Muscle of back (tissue), 13 donors: ENCODE data around the gene DROSHA. TPM values are rescaled to one million over a fixed set of nuclear protein-coding genes. Genes with fewer than 3 reads are reported as not detected.
A peak's percentile ranks its signal among the peaks of the same experiment; 100 is the strongest.
"Not testable (repeated sequence)": the region's sequence is repeated elsewhere in the genome, so short reads cannot be mapped to it uniquely, and the experiment has no call there.

Experiments
- DNase-seq, 3 donors: peaks; one replicate each; pipeline versions ENCODE4 v3.0.0 to v3.0.0-alpha.2; 2013
- long read RNA-seq, 9 donors: transcript quantifications; one replicate each; lab custom pipeline, GENCODE V29; 2026
- polyA plus RNA-seq, 10 donors: library from polyadenylated mRNA; unstranded; fragments of 120-200 nt; gene quantifications; one replicate each; pipeline ENCODE4 v1.2.1, GENCODE V29; 2013; ENCODE audit not compliant: insufficient read length in 10 of 10

DROSHA gene, protein sequence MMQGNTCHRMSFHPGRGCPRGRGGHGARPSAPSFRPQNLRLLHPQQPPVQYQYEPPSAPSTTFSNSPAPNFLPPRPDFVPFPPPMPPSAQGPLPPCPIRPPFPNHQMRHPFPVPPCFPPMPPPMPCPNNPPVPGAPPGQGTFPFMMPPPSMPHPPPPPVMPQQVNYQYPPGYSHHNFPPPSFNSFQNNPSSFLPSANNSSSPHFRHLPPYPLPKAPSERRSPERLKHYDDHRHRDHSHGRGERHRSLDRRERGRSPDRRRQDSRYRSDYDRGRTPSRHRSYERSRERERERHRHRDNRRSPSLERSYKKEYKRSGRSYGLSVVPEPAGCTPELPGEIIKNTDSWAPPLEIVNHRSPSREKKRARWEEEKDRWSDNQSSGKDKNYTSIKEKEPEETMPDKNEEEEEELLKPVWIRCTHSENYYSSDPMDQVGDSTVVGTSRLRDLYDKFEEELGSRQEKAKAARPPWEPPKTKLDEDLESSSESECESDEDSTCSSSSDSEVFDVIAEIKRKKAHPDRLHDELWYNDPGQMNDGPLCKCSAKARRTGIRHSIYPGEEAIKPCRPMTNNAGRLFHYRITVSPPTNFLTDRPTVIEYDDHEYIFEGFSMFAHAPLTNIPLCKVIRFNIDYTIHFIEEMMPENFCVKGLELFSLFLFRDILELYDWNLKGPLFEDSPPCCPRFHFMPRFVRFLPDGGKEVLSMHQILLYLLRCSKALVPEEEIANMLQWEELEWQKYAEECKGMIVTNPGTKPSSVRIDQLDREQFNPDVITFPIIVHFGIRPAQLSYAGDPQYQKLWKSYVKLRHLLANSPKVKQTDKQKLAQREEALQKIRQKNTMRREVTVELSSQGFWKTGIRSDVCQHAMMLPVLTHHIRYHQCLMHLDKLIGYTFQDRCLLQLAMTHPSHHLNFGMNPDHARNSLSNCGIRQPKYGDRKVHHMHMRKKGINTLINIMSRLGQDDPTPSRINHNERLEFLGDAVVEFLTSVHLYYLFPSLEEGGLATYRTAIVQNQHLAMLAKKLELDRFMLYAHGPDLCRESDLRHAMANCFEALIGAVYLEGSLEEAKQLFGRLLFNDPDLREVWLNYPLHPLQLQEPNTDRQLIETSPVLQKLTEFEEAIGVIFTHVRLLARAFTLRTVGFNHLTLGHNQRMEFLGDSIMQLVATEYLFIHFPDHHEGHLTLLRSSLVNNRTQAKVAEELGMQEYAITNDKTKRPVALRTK (N-terminal part only)
- polyA plus RNA-seq, result 10 to 100 TPM; 35.4 to 58.4 (median 44.2) TPM
- long read RNA-seq, donor 1, result 0 reads
- long read RNA-seq, donor 2, full-length matches to known transcripts, result 2 of 2 reads
- long read RNA-seq, donor 2, partial matches to known transcripts, result 0 of 2 reads
- long read RNA-seq, donor 2, other reads (novel, unspliced or antisense), result 0 of 2 reads
- long read RNA-seq, donor 3, result 0 reads
- long read RNA-seq, donor 4, partial matches to known transcripts, result 6 of 8 reads
- long read RNA-seq, donor 4, other reads (novel, unspliced or antisense), result 0 of 8 reads
- long read RNA-seq, donor 5, partial matches to known transcripts, result 7 of 9 reads
- long read RNA-seq, donor 5, other reads (novel, unspliced or antisense), result 0 of 9 reads
- long read RNA-seq, donor 6, partial matches to known transcripts, result 0 of 3 reads
- long read RNA-seq, donor 6, other reads (novel, unspliced or antisense), result 0 of 3 reads
- long read RNA-seq, donor 7, partial matches to known transcripts, result 0 of 1 reads
- long read RNA-seq, donor 7, other reads (novel, unspliced or antisense), result 0 of 1 reads
- long read RNA-seq, donor 8, partial matches to known transcripts, result 0 of 4 reads
- long read RNA-seq, donor 8, other reads (novel, unspliced or antisense), result 0 of 4 reads
- long read RNA-seq, donor 9, result 0 reads

DNA sequence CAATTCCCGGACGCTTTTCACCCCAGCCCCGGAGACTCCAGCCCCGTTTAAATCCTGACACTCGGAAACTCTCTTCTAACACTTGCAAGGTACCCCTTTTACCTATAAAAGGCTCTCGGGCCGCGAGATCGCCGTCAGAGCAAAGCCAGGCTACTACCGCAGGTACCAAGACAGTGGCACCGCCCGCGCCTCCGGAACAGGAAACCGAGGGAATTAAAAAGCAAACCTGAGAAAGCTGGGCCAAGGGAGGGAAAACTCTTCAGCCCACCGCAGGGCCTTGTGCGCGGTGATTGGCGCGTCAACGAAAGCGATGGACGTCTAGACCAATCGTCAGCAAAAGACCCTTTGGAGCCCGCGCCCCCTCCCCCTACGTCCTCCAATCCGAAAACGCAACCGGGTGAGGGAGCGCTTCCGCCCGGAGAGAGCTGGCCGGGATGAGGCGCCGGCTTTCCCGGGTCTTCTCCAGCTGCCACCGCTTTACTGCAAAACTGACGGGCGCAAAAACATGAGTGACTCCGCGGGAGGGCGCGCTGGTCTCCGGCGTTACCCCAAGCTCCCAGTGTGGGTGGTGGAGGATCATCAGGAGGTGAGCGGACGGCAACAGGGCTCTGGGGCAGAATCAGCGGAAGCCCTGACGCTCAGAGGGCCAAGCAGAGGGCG lies at the start of gene DROSHA, which contains the start of gene C5orf22:
Gene DROSHA, minus strand, starts transcription at position 206 of the 660 bp plus-strand sequence. CDS start 3,034 bp downstream, outside the sequence.
Gene C5orf22, plus strand, starts transcription at position 414 of the 660 bp plus-strand sequence. Its CDS starts 92 bp downstream, at position 506.
- peak; percentile 96 to 98 (median 97) for DNase-seq

DNA sequence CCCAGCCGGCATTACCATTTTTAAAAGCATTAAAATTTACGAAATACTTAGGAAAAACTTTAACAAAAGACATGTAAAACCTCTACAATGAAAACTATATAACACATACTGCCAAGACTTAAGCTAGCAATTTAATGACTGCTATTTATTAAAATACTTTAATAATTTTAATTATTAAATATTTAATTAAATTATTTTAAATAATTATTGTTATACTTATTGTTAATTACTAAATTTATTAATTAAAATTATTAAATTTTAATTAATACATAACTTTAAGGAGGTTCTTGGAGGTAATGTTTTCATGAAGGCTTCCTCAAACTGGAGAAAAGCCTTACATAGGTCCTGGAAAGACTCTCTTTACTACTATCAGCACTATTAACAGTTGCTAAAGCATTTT lies 47.7 kb upstream of the DROSHA start:
- DNase-seq, result no peak

DNA sequence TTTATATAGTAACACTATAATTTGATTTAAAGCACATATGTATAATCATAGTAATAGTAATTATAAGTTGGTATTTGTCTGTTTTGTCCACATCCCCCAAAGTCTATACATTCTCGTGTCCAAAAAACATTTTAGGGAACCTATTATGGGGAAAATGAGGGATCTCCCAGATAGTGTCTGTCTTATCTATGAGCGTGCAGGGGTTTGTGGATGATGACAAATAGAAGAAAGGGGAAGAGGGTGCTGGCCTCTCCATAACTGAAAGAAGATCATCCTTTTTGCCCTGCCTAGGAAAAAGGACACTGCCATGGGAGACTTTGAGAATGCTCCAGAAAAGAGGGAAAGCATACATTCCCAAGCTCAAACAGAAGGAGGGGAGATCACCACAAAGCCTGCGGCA lies 45.5 kb upstream of the DROSHA start:
- no peak for DNase-seq

DNA sequence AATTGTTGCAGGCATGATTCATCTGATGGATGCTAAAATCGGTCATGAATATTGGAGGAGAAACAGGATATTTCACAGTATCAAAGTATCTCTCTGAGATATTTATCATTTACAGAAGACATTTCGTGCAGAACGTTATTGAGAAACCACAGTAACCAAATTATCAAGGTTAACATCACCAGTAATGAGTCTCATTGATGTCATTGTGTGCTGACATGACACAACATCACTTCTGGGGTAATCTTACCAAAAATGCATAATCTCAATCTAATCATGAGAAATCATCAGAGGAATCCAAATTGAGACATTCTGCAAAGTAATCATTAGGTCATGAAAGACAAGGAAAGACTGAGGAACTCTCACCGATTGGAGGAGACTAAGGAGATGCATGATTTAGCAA lies 42.9 kb upstream of the DROSHA start:
- DNase-seq, result no peak

DNA sequence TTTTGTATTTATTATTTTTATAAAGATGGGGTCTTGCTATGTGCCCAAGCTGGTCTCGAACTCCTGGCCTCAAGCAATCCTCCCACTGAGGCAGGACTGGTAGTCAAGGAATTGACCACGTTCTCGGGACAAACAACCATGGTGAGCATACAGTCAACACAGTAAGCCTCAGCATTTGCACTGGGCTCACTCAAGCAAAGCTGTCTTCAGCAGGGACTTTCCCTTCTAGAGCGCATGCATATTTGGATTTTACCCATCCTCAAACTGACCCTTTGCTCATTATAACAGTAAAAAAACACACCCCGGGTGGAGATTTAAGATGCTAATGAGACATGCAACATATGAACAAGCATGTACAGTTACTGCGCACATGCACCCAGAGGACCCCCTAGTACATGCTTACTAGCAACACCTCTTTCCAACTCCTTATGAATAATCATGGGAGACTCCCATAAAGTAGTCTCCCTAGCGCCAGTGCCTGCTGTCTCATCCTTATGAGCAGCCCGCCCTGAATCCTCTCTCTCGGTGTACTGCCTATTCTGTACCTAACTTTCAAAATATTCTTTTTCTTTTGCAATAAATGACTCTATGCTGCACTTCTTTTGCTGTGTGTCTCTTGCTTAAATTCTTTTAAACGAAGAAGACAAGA lies 41.7 kb upstream of the DROSHA start:
- DNase-seq, result no peak

DNA sequence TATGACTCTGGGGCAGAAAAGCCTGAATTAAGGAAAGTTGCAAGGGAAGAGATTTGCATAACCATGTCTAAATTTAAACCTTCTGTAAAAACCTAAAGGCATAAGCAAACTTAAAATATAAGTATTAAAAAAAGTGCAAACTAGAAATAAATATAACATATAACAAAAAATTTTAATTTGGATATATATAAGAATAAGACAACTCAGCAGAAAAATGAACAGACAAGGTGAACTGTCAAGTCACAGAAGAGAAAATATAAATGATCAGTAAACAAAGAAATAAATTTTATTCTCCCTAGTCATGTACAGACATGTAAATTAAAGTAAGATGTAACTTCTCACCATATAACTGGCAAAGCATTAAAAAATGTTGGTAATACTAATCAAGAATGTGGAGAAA lies 37.2 kb upstream of the DROSHA start:
- no peak for DNase-seq

DNA sequence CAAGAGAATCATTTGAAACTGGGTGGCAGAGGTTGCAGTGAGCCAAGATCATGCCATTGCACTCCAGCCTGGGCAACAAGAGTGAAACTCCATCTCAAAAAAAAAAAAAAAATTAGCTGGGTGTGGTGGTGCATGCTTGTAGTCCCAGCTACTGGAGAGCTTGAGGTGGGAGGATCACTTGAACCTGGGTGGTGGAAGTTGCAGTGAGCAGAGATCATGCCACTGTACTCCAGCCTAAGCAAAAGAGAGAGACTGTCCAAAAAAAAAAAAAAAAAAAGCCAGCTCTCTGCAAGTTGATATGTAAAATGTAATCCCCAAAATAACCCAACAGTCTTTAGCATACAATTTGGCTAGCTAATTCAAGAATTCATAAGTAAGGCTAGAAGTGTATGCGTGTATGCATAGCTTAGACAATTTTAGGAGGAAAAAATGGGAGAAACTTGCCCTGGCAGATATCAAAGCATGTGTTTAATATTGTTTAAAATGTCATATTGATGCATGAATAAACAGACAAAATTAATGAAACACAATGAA lies 36.5 kb upstream of the DROSHA start:
- no peak for DNase-seq

DNA sequence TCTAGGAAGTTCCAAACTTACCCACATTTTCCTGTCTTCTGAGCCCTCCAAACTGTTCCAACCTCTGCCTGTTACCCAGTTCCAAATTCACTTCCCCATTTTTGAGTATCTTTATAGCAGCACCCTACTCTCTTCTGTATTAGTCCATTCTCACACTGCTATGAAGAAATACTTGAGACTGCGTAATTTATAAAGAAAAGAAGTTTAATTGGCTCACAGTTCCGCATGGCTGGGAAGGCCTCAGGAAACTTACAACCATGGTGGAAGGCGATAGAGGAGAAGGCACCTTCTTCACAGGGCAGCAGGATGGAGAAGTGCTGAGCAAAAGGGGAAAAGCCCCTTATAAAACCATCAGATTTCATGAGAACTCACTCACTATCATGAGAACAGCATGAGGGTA lies 34.5 kb upstream of the DROSHA start:
- DNase-seq, result not testable (repeated sequence)

DNA sequence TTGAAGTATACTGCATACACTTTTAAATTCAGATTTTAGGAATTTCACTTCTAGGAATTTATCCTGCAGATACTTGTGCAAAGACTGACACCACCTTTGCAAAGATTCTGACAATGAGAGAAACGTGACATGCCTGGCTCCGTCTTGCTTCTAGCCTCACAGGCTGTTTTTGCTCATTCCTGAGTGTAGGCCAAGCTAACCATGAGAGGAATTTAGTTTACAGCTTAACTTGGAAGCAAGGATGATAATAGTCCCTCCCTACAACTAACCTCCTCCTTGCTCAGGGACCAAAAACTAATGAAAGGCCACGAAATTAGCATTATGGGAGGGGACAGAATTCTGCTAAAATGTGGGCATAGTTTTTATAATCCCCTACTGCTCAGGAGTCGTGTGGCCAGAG lies 31.3 kb upstream of the DROSHA start:
- peak in 1 of 3 donors; percentile 10 for DNase-seq

DNA sequence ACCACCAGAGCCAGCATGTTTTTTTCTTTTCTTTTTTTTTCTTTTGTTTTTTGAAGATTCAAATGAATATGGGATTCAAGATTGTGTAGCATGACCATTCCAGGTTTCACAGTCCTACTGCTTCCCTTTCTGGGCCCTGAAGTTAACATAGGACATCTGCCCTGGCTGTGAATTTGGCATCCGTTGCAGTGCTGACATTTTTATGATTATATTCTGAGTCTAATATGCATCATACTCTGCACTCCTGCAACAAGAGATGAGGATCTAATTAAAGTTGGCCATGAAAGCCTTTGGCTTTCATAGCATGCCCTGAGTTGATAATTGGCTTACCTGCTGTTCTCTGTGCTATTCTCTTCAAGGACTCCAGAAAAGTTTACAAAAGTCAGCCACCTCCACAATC lies 30.1 kb upstream of the DROSHA start:
- DNase-seq, result peak in 1 of 3 donors; percentile 61

DNA sequence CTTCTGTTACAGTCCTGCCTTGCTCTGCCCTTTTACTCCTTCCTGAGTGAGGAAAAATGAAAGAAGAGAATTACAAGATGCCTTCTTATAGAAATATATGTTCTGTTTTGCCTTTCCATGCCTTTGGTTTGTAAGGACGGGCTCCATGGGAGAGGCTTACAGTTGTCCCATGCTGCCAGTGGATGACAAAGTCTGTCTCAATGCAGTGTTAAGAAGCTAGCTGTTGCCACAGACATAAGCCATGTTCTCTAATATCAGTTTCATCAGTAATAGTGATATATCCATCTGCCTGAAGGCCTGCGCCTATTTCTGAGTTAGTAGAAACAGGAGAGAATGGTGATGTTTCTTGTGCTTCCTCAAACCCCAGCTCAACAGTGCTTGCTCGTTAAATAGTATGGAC lies 28.0 kb upstream of the DROSHA start:
- DNase-seq, result no peak

DNA sequence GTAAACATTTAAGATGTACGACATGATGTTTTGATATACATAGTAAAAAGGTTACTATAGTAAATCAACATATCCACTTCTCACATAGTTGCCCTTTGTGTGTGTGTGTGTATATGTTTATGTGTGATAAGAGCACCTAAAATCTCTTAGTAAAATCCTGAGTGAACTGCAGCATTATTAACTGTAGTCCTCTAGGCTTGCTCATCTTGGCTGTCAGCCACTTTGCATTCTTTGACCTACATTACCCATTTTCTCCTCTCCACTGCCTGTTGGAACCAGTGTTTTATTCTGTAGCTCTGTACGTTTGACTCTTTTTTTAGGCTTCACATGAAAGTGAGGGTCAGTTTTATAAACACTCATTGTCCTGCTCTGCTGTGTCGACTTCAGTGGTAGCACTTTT lies 24.6 kb upstream of the DROSHA start:
- no peak for DNase-seq

DNA sequence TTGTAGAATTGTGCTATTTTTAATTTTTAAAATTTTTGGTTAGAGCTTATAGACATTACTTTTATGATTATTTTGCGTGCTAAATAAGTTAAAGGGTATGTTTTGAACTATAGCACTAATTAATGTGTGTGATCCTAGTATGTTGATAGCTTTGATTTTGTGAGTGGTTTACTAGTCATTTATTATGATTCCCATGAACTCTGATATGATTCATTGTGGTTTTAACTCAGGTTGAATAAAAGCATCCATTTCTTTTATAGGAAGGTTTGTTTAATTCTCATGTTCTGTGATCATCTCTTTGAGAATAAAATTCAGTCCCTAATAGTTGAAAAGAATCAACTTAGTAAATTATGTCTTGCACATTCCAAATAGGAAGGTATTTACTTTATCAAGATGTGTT lies 22.7 kb upstream of the DROSHA start:
- no peak for DNase-seq

DNA sequence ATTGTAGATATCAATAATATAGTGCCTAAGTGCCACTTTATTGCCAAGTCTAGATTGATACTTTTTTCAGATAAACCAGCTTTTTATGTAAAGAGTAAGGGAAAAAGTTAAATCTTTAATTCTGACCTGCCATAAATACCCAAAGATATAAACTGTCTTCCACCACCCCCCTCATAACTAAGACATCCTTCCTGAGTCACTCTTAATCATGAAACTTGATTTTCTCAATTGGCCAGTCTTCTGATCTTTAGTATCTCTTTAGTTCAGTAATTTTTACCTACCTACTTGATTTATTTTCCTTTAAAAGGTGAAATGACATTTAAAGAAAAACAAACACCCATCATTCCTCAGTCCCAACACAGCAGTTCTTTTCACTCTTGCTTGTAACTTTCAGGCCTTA lies 22.0 kb upstream of the DROSHA start:
- DNase-seq, result no peak

DNA sequence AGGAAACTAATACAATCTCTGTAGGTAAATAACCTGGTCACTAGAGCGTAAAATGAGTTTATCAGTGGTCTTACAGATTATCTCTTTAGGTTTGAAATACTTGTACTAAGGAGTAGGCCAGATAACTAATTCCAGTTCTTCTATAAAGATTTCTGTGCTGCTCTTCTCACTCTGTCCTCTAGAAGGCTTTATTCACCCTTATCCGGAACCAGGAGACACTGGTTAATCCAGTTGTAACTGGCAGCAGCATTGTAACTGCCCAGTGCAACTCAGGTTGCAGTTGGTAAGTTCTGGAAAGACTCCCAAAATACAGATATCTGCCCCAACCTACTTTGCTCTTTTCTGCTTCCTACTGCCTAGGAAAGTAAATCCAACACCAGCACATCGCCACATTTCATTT lies 20.0 kb upstream of the DROSHA start:
- no peak for DNase-seq

DNA sequence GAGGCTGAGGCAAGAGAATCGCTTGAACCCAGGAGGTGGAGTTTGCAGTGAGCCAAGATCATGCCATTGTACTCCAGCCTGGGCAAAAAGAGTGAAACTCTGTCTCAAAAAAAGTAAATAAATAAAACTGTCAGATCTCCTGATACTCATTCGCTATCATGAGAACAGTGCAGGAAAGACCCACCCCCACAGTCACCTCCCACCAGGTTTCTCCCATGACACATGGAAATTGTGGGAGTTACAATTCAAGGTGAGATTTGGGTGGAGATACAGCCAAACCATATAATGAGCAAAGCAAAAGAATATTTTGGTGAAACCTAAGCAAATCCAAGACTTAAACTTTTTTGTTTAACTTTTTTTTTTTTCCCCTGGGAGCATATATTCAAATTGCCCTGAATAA lies 17.2 kb upstream of the DROSHA start:
- DNase-seq, result not testable (repeated sequence)

DNA sequence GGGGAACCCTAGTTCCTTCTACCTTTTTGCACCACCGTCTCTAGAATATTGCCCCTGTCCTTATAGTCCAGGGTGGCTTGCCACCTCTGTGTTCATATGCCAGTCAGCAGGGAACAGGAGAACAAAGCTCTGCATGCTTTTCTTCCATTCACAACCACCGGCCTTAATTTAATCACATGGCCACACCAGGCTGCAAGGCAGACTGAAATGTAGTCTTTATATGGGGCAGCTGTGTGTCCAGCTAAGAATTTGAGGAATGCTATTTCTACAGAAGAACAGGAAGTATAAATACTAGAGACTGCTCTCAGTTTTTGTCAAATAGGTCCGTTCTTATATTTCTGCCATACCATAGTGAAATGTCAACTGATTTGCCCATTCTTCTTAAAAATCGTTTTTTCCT lies 6.0 kb upstream of the DROSHA start:
- no peak for DNase-seq

DNA sequence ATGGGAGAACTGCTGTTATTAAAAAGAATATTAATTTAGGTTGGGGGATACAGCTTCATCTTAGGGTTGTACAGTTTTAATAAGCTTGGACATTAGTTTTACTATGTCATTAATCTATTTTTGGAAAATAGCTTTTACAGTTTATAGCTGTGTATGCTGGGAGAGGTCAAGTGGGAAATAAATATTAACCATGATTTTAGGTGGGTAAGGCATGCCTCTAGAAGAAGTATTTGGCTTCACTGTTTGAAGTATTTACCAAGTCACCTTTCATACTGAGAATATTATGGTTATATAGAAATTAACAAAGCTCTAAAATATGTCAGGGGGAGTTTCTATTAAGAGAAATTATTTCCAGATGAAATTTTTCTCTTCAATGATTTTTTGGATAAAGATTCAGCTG lies 5.5 kb upstream of the DROSHA start:
- no peak for DNase-seq

DNA sequence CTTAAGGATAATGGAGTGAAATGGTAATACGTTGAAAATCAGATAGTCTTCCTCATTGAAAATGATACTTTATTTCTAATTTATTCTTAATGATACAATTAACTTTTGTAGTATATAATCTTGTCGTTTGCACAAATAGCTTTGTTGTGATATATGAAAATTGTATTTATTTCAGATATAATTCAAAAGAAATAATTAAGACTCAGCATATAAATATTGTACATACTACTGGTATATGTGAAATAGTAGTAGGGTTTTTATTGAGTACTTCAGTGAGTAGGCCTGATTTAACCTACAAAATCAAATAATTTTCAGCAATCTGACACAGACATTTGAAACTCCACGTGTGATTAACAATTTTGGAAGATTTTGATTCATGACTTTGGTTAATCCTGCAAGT lies 5.0 kb upstream of the DROSHA start:
- DNase-seq, result no peak
